Mammary epithelial cell (primary cell): ENCODE data around the gene ADAM22.

Experiments used
- EZH2 ChIP-seq: IDR thresholded peaks from 2 replicates; pipeline ENCODE4 v1.6.1; 2012; ENCODE audit warnings: low read length, inconsistent platforms, borderline replicate concordance
- TF ChIP-seq, protein P1 (sequence below), 2 donors: IDR thresholded peaks in 1 of 2; conservative IDR thresholded peaks in 1 of 2; 2 replicates each; pipeline ENCODE4 v1.5.1; 2011 to 2012; ENCODE audit warnings: inconsistent platforms in 2 of 2, low read length in 2 of 2, mild to moderate bottlenecking in 2 of 2, control low read depth in 1 of 2, low read depth in 1 of 2; ENCODE audit not compliant: insufficient read depth in 1 of 2; ENCODE audit errors: extremely low read depth in 1 of 2

DNA sequence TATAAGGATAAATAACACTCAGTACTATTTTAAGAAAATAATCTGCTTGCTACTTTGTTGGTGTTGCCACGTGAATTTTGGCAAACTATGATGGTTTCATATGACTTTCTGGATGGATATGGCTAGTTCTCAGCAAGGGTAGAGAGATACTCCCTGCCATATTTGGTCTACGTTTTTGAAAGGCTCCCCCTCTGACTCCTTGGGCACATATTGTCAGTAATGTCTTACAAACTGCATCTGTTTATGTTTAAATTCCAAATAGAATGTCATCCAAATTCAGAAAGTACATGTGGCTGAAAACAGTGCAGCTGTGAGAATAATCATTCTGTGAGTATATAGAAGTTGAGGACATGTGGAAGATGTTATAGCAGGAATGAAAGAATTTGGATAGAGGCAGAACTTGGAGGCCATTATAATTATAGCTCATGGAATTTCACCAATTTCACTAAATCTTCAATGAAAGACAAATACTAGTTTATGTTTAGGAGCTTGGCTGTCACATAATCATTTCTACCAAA is 178.0 kb downstream of the ADAM22 start:
- TF ChIP-seq EZH2 = no peak
- TF ChIP-seq, protein P1, sequence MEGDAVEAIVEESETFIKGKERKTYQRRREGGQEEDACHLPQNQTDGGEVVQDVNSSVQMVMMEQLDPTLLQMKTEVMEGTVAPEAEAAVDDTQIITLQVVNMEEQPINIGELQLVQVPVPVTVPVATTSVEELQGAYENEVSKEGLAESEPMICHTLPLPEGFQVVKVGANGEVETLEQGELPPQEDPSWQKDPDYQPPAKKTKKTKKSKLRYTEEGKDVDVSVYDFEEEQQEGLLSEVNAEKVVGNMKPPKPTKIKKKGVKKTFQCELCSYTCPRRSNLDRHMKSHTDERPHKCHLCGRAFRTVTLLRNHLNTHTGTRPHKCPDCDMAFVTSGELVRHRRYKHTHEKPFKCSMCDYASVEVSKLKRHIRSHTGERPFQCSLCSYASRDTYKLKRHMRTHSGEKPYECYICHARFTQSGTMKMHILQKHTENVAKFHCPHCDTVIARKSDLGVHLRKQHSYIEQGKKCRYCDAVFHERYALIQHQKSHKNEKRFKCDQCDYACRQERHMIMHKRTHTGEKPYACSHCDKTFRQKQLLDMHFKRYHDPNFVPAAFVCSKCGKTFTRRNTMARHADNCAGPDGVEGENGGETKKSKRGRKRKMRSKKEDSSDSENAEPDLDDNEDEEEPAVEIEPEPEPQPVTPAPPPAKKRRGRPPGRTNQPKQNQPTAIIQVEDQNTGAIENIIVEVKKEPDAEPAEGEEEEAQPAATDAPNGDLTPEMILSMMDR (conservative IDR thresholded peaks at IDR 0.05 in 1 of 2, IDR thresholded peaks at IDR 0.05 in 1 of 2; ENCODE audit: extremely low read depth in 1 of 2, insufficient read depth in 1 of 2, low read depth in 1 of 2, low read length in 2 of 2) = no peak
